Posterior vena cava (tissue), 2 donors: ENCODE data around the gene SMIM31. TPM values are rescaled to one million over a fixed set of nuclear protein-coding genes. Genes with fewer than 3 reads are reported as not detected.

Source experiments
- DNase-seq: peaks from one replicate; pipeline ENCODE4 v3.0.0-alpha.2; 2020; ENCODE audit warnings: low spot score
- intact Hi-C, 2 donors: fragments of 100-400 bp; cut with DNase I; formaldehyde crosslinking; loops; one replicate each; pipeline versions ENCODE4 v1.14.1 to v1.14.2; 2022 to 2023
- long read RNA-seq, 2 donors: library from polyadenylated mRNA; unstranded; transcript quantifications; one replicate each; pipeline ENCODE4 v2.0.0, GENCODE V29; 2020 to 2021
- total RNA-seq, 2 donors: library from RNA; stranded (reverse); fragmentation: NEBNext Ultra II Directional; extraction: Animal tissue kit (Norgen Biotek cat#: 25700); gene quantifications; one replicate each; pipeline ENCODE4 v1.2.1, GENCODE V29; 2021
- donor health status: DM: yes; HTN: yes; CAD: no.
- donor health status: DM: yes; HTN: yes; CAD: no.

Gene SMIM31
- not detected for total RNA-seq
- long read RNA-seq, donor 1, result 0 reads
- long read RNA-seq, donor 2, result 0 reads

GRCh38 chr4:164753873-164754488, at the start of gene SMIM31:
TSS of gene SMIM31 (plus strand) at chr4:164754131. CDS start at chr4:164770444, 16,313 bp downstream.
- intact Hi-C loops, result no loop called here
- no peak for DNase-seq

- intact Hi-C loops, result no loop called here
- DNase-seq, result no peak
Measured at GRCh38 chr4:164706675-164707074, 47.3 kb upstream of the SMIM31 start.

- DNase-seq, result no peak
- intact Hi-C loops, result no loop called here
Measured at GRCh38 chr4:164716901-164717300, 37.0 kb upstream of the SMIM31 start.

- intact Hi-C loops, result no loop called here
- DNase-seq, result no peak
Measured at GRCh38 chr4:164718827-164719226, 35.1 kb upstream of the SMIM31 start.

- no peak for DNase-seq
- intact Hi-C loops, result loop anchor here in 1 of 2 donors (10.0 kb wide), 1 partner anchor 1170 kb away; no protein-coding TSS in a partner anchor
Measured at GRCh38 chr4:164725066-164725465, 28.9 kb upstream of the SMIM31 start.

- DNase-seq, result no peak
- intact Hi-C loops, result no loop called here
Measured at GRCh38 chr4:164730705-164731393, 23.1 kb upstream of the SMIM31 start.

- intact Hi-C loops, result no loop called here
Measured at GRCh38 chr4:164731827-164732474, 22.0 kb upstream of the SMIM31 start.

GRCh38 chr4:164734484-164734883, 19.4 kb upstream of the SMIM31 start:
- intact Hi-C loops, result no loop called here
- no peak for DNase-seq

More at GRCh38 chr4:164731827-164732474, 22.0 kb upstream of the SMIM31 start:
- no peak for DNase-seq

GRCh38 chr4:164748375-164748774, 5.6 kb upstream of the SMIM31 start:
- DNase-seq, result no peak
- intact Hi-C loops, result no loop called here

GRCh38 chr4:164755432-164755831, 1.5 kb downstream of the SMIM31 start:
- intact Hi-C loops, result no loop called here
- no peak for DNase-seq

- DNase-seq, result no peak
- intact Hi-C loops, result no loop called here
Measured at GRCh38 chr4:164756686-164757085, 2.8 kb downstream of the SMIM31 start.

- DNase-seq, result no peak
- intact Hi-C loops, result no loop called here
Measured at GRCh38 chr4:164761241-164761640, 7.3 kb downstream of the SMIM31 start.

GRCh38 chr4:164761746-164762275, 7.9 kb downstream of the SMIM31 start:
- no peak for DNase-seq
- intact Hi-C loops, result no loop called here

- intact Hi-C loops, result no loop called here
Measured at GRCh38 chr4:164765096-164765495, 11.2 kb downstream of the SMIM31 start.

GRCh38 chr4:164765833-164766232, 11.9 kb downstream of the SMIM31 start:
- no peak for DNase-seq
- intact Hi-C loops, result no loop called here

More at GRCh38 chr4:164765096-164765495, 11.2 kb downstream of the SMIM31 start:
- DNase-seq, result no peak

GRCh38 chr4:164768516-164768915, 14.6 kb downstream of the SMIM31 start:
- no peak for DNase-seq
- intact Hi-C loops, result no loop called here

- DNase-seq, result no peak
- intact Hi-C loops, result no loop called here
Measured at GRCh38 chr4:164770010-164770724, 16.2 kb downstream of the SMIM31 start.

- DNase-seq, result no peak
- intact Hi-C loops, result no loop called here
Measured at GRCh38 chr4:164771088-164771487, 17.2 kb downstream of the SMIM31 start.

GRCh38 chr4:164772076-164772475, 18.1 kb downstream of the SMIM31 start:
- DNase-seq, result no peak
- intact Hi-C loops, result no loop called here

- intact Hi-C loops, result no loop called here
- no peak for DNase-seq
Measured at GRCh38 chr4:164779080-164779479, 25.1 kb downstream of the SMIM31 start.
